Activated naive CD8-positive, alpha-beta T cell treated with anti-CD3 and anti-CD28 coated beads, Interleukin-2, amount 10 ng/mL, durations not matched to agents 7 days and 5 days (primary cell): ENCODE results near the gene PRCC. TPM values are rescaled to one million over a fixed set of nuclear protein-coding genes. Genes with fewer than 3 reads are reported as not detected.

Experiments
- ATAC-seq: fragments of 150-1000 bp; cut with Tn5 transposase; one replicate; pipeline ENCODE4 v1.10.0; 2021; ENCODE audit warnings: low read depth, moderate library complexity
- POLR2A ChIA-PET: fragments of 350-600 bp; sonication (Branson Sonifier 250); formaldehyde crosslinking; loops from one replicate; lab custom pipeline; 2021; ENCODE audit warnings: antibody characterized with exemption; lab: Charles Lee
- DNase-seq: peaks from one replicate; pipeline ENCODE4 v3.0.0; 2021
- H3K27ac Mint-ChIP-seq: one replicate; pipeline ENCODE4 v1.8.0; 2022; ENCODE audit warnings: mild to moderate bottlenecking, mixed read lengths
- H3K27me3 Mint-ChIP-seq: one replicate; pipeline ENCODE4 v1.8.0; 2022; ENCODE audit warnings: mild to moderate bottlenecking, moderate library complexity, mixed read lengths
- H3K36me3 Mint-ChIP-seq: one replicate; pipeline ENCODE4 v1.8.0; 2021; ENCODE audit warnings: mild to moderate bottlenecking, mixed read lengths
- H3K4me1 Mint-ChIP-seq: one replicate; pipeline ENCODE4 v1.8.0; 2021; ENCODE audit warnings: mixed read lengths
- H3K4me3 Mint-ChIP-seq: one replicate; pipeline ENCODE4 v1.8.0; 2022; ENCODE audit warnings: mild to moderate bottlenecking, moderate library complexity, mixed read lengths
- H3K9me3 Mint-ChIP-seq: one replicate; pipeline ENCODE4 v1.8.0; 2021; ENCODE audit warnings: mixed read lengths
- total RNA-seq, 2 experiments: library from RNA; stranded (reverse); gene quantifications; one replicate each; pipeline ENCODE4 v1.2.3, GENCODE V29; 2021

PRCC gene
- total RNA-seq, 2 experiments from 2014 or later = 65.7 to 76.0 TPM

DNA sequence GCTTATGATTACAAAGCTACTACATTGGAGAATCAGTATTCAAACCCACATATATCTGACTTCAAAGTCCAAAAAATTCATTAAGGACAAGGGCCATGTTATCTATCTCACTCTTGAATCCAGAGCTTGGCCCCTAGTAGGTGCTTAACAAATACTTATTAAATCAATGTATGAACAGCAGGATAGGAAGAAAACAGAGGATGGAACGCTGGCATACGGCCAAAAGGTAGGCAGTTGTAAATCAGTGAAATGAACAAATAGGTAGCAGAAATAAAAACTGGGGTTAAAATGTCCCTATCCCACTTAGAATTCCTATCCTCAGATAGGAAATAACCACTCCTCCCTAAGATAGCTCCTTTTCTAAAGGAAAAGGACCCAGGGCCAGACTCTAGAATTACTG lies 28.4 kb upstream of the PRCC start:
- peaks cover 20% of the 10 kb centered on the region for H3K36me3 Mint-ChIP-seq
- DNase-seq (no peak), ATAC-seq (no peak)
- peak overlapping the region; percentile 14 for H3K27ac Mint-ChIP-seq
- no peaks in the 10 kb centered on the region for H3K27me3 Mint-ChIP-seq
- no peaks in the 10 kb centered on the region for H3K9me3 Mint-ChIP-seq
- H3K4me3 Mint-ChIP-seq = peak overlapping the region; percentile 14
- POLR2A ChIA-PET = interaction anchor here (4.7 kb wide), 1 partner anchor 10 kb away, joined by 82 read pairs; the partner anchor contains the start of genes ISG20L2 and METTL25B
- H3K4me1 Mint-ChIP-seq = peaks cover 16% of the 10 kb centered on the region

DNA sequence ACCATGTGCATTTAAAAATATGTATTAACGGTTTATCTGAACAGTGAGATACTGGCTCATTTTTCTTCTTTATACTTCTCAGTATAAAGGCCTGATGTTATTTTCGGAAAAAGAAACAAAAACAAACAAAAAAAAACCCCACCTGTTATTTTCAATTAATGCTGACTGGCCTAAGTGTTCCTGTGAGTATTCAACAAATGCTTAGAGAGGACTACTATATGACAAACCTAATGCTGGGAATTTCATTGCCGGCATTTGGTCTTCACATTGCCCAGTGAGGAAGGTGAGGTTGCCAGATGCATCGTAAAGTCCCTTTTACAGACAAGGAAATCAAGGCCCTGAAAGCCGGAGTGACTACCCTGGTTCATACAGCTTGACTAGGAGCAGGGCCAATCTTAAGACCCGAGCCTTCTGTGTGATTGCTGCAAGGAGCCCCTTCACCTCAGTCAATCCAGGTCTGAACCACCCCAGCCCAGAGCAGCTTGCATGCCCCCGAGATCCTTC lies 27.0 kb upstream of the PRCC start:
- H3K27me3 Mint-ChIP-seq = no peaks in the 10 kb centered on the region
- peaks cover 22% of the 10 kb centered on the region for H3K4me1 Mint-ChIP-seq
- H3K9me3 Mint-ChIP-seq = no peaks in the 10 kb centered on the region
- H3K27ac Mint-ChIP-seq = peak overlapping the region; percentile 94
- peak overlapping the region; percentile 94 for H3K4me3 Mint-ChIP-seq
- POLR2A ChIA-PET = interaction anchor here (1.2 to 4.7 kb wide), 6 partner anchors 11 to 239 kb away, joined by 4 to 82 read pairs (median 20); partner anchors contain the start of genes HDGF, ISG20L2, MEF2D and METTL25B
- DNase-seq (no peak), ATAC-seq (peak; percentile 4)
- H3K36me3 Mint-ChIP-seq = peaks cover 22% of the 10 kb centered on the region

DNA sequence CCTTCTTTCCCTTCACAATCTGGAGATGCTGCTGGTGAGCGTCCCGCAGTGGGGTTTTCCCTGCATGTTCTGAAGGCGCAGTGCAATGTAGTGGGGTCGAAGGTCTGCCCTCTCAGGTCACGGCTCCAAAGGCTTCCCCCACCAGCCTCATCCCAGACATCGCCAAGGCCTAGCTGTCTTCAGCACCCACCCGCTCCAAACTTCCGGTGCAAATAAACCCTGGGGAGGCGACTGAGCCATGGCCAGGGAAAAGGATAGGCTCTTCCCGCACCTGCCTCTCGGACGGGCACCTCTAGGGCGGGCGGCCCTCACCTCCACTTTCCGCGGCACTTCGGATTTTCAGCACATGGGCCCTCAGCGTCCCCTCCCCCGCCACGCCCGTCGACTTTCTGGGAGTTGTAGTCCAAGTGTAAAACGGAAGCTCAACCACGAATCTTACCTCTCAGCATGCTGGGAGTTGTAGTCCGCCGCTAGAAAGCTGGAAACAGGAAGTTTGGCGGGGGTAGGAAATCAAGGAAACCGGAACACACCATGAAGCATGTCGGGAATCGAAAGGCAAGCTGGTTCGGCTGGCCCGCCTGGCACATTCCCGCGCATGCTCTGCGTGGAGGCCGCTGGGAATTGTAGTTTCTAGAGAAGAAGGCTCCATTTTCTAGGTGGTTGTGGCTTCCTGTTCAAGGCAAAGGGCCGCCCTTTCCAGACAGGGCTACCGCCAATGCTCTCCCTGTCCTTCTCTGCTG lies 26.4 kb upstream of the PRCC start, which contains the start of gene MRPL24:
MRPL24 (minus strand) TSS at position 348 of the 740 bp plus-strand sequence. CDS start 2,384 bp downstream, outside the sequence.
- Mint-ChIP-seq H3K9me3 (no peaks in the 10 kb centered on the region), H3K4me3 (peak within 1 kb of the TSS; percentile 94), H3K36me3 (peaks cover 26% of the 10 kb centered on the region), H3K4me1 (peaks cover 29% of the 10 kb centered on the region), H3K27ac (peak within 1 kb of the TSS; percentile 94), H3K27me3 (no peaks in the 10 kb centered on the region)
- DNase-seq = peak; percentile 88
- POLR2A ChIA-PET = interaction anchor here (0.6 to 4.7 kb wide), 10 partner anchors 10 to 239 kb away, joined by 4 to 82 read pairs (median 6); partner anchors contain the start of genes HDGF, ISG20L2, MEF2D and METTL25B
- peak; percentile 88 for ATAC-seq

DNA sequence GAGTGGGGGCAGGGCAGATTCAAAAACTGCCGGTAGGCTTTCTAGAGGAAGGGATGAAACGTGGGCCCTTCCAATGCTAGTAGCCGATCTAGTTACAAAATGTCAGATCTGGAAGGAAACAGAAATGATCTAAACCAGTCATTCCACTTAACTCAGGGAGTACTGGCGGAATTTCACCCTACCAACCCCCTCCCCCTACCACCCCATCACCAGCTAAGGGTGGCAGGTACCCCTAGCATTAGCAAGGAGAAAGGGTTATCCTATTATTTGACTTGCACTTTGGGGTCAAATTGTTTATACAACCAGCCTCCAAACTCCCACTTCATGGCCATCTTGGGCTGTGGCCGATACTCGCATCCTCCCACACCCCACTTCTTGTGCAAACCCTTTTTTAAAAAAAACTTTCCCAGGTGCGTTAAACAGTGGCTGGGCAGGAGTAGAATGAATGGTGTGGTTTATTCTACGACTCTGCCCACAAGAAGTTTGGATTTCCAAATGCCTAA lies 25.8 kb upstream of the PRCC start:
- Mint-ChIP-seq H3K27ac (peak overlapping the region; percentile 94), H3K9me3 (no peaks in the 10 kb centered on the region), H3K27me3 (no peaks in the 10 kb centered on the region), H3K4me3 (peak overlapping the region; percentile 94), H3K4me1 (peaks cover 32% of the 10 kb centered on the region), H3K36me3 (peaks cover 26% of the 10 kb centered on the region)
- POLR2A ChIA-PET = interaction anchor here (0.6 to 4.7 kb wide), 10 partner anchors 10 to 240 kb away, joined by 4 to 82 read pairs (median 6); partner anchors contain the start of genes HDGF, ISG20L2, MEF2D and METTL25B
- ATAC-seq (no peak), DNase-seq (no peak)

DNA sequence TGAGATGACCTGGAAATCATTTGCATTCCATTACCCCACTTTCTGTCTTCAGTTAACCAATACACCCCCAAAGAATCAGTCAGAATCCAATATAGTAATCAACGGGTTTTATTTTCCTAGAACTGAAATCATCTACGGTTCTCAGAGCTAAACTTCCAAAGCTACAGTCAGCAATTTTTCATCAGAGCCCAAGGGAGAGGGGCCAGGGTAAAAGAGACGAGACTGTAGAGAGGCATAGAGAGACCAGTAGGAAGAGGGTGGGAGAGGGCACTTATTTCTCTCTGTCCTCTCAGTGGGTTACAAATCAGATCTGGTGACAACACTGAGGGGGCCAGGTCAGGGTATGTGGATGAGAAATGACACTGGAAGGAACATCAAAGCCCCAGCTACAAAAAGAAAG lies 25.3 kb upstream of the PRCC start:
- Mint-ChIP-seq H3K9me3 (no peaks in the 10 kb centered on the region), H3K27me3 (no peaks in the 10 kb centered on the region), H3K36me3 (peaks cover 26% of the 10 kb centered on the region), H3K27ac (peak overlapping the region; percentile 94), H3K4me3 (peak overlapping the region; percentile 94), H3K4me1 (peaks cover 33% of the 10 kb centered on the region)
- ATAC-seq = no peak
- POLR2A ChIA-PET = interaction anchor here (1.3 to 4.7 kb wide), 5 partner anchors 9 to 27 kb away, joined by 6 to 82 read pairs (median 27); partner anchors contain the start of genes HDGF, ISG20L2, METTL25B and PRCC
- DNase-seq = no peak

DNA sequence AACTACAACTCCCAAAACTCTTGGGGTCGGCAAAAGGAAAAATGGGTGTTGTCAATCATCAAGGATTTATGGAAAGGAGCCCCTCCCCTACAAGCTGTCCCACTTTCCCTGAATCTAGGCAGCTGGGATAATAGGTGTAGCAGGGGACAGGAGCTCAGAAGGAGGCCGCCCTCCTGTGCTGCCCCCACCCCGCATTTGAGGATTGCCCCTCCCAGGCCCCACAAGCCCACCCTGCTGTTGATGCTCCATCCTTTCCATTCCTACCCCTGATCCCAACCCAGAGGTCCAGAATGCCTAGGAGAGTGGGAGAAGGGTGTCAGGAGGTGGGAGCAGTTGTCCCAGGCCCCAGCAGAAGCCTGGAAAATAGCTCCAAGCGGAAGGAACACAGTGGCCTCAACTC lies 24.5 kb upstream of the PRCC start:
- POLR2A ChIA-PET = interaction anchor here (3.9 to 4.7 kb wide), 2 partner anchors 9 to 14 kb away, joined by 69 to 82 read pairs; partner anchors contain the start of genes HDGF, ISG20L2 and METTL25B
- H3K36me3 Mint-ChIP-seq = peaks cover 26% of the 10 kb centered on the region
- H3K27me3 Mint-ChIP-seq = no peaks in the 10 kb centered on the region
- DNase-seq = no peak
- H3K9me3 Mint-ChIP-seq = no peaks in the 10 kb centered on the region
- no peak overlapping the region for H3K27ac Mint-ChIP-seq
- no peak overlapping the region for H3K4me3 Mint-ChIP-seq
- ATAC-seq = no peak
- peaks cover 38% of the 10 kb centered on the region for H3K4me1 Mint-ChIP-seq

DNA sequence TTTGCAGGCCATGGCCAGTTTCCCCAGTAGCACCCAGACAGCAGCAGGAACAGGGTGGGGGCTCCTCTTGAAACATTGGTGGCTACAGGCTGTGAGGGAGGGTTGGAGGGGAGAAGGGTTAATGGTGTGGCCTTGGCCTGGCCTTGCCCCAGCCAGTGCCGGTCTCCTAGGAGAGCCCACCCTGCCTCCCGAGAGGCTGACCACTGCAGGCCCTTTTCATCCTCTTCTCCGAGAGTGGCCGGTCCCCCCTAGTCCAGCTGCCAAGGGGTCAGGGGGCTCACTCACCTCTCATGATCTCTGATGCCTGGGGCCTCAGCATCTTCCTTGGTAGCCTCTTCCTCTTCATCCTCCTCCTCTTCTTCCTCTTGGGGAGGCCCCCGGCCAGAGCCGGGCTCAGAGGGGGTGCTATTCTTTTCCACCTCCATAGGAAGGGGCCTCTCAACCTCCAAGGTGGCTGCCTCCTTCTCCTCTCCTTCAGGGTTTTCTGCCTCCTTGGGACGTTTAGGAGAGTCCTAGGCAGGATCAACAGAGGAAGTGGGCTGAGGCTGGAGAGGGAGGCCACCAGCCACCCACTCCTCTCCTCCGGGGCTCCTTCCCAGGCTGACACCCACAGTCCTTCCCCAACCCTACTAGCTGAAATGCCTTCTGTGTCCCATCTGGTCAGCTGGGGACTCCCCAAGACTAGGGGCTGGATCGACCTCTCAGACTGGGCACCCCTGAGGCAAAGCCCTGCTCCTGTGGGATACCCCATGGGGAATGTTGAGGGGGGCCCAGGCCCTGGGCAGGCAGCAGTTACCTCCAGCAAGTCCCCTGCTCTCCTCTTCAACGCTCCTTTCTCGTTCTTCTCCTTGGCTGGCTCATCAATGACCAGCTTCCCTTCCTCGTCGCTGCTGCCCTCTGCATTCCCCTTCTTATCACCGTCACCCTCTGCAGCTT lies 23.7 kb upstream of the PRCC start:
- Mint-ChIP-seq H3K4me3 (no peak overlapping the region), H3K27ac (peak overlapping the region; percentile 18), H3K27me3 (no peaks in the 10 kb centered on the region), H3K4me1 (peaks cover 46% of the 10 kb centered on the region), H3K36me3 (peaks cover 26% of the 10 kb centered on the region), H3K9me3 (no peaks in the 10 kb centered on the region)
- ATAC-seq = no peak
- no peak for DNase-seq
- POLR2A ChIA-PET = interaction anchor here (3.9 kb wide), 1 partner anchor 8 kb away, joined by 69 read pairs; the partner anchor contains the start of gene HDGF

DNA sequence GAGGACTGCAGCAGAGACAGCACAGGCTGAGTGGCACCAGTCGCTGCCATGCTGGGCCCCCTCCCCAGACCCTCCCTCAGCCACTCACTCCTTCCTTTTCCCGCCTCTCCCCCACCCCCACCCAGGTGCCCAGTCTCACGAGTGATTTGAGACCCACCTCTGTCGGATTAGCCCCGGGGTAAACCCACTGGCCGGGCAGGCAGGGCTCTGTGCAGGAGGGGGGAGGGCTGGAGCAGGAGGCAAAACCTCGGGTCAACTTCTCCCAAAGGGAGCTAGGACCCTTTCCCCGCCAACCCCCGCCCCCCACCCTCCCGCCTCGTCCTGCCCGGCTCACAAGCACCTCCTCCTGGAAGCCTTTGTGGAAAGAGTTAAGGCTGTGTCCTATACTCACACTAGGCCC lies 23.0 kb upstream of the PRCC start:
- H3K4me3 Mint-ChIP-seq = no peak overlapping the region
- H3K36me3 Mint-ChIP-seq = peaks cover 31% of the 10 kb centered on the region
- H3K9me3 Mint-ChIP-seq = no peaks in the 10 kb centered on the region
- POLR2A ChIA-PET = no interaction called here
- ATAC-seq (no peak), DNase-seq (no peak)
- H3K27me3 Mint-ChIP-seq = no peaks in the 10 kb centered on the region
- peaks cover 49% of the 10 kb centered on the region for H3K4me1 Mint-ChIP-seq
- peak overlapping the region; percentile 53 for H3K27ac Mint-ChIP-seq

DNA sequence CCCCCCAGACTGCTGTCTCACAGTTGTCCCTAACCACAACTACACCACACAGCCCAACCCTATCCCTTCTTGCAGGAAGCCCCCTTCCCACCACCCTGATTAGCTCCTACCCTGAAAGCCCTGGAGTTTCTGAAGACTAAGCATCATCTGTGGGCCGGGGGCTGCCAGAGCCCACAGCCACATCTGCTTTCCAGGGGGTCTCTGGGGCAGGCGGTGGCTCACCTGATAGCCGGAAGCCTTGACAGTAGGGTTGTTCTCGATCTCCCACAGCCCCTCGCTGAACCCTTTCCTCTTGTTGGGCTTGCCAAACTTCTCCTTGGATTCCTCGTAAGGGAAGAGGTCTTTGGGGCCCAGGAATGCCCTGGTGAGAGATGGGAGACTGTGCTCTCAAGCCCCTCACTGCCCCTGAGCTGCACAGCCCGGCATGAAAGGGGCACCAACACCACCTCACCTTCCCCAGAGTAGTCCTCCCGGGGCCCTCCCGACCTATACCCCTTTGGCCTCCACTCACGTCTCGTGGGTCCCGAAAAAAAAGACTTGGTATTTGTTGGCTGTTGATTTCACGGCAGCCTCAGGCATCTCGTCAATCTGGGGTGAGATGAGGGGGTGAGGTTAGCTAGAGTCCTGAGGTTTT lies 22.4 kb upstream of the PRCC start:
- peak overlapping the region; percentile 53 for H3K27ac Mint-ChIP-seq
- DNase-seq (no peak), ATAC-seq (no peak)
- POLR2A ChIA-PET = no interaction called here
- no peaks in the 10 kb centered on the region for H3K9me3 Mint-ChIP-seq
- H3K4me1 Mint-ChIP-seq = peaks cover 53% of the 10 kb centered on the region
- H3K36me3 Mint-ChIP-seq = peaks cover 34% of the 10 kb centered on the region
- H3K4me3 Mint-ChIP-seq = no peak overlapping the region
- no peaks in the 10 kb centered on the region for H3K27me3 Mint-ChIP-seq

DNA sequence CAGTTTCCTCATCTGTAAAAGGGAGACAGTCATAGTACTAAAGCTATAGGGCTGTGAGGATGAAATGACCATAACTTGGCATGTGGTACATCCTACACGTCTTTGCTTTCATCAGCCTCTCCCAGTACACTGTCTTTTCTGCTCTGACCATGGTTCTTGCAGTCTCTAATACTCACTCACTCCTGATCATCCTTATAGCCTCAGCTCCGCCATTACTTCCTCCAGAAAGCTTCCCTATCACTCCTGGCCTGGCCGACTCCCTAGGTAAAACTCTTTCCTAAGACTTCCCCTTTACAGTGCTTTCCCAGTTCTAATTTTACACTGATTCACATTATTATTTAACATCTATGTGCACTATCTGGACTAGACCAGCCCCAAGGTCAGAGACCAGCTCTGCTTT lies 21.5 kb upstream of the PRCC start:
- Mint-ChIP-seq H3K27me3 (no peaks in the 10 kb centered on the region), H3K9me3 (no peaks in the 10 kb centered on the region), H3K4me1 (peaks cover 55% of the 10 kb centered on the region), H3K27ac (peak overlapping the region; percentile 1), H3K36me3 (peaks cover 35% of the 10 kb centered on the region), H3K4me3 (no peak overlapping the region)
- DNase-seq = no peak
- no peak for ATAC-seq
- POLR2A ChIA-PET = interaction anchor here (0.7 to 2.9 kb wide), 3 partner anchors 18 to 25 kb away, joined by 3 to 15 read pairs (median 3); partner anchors contain the start of genes ISG20L2, METTL25B and PRCC

DNA sequence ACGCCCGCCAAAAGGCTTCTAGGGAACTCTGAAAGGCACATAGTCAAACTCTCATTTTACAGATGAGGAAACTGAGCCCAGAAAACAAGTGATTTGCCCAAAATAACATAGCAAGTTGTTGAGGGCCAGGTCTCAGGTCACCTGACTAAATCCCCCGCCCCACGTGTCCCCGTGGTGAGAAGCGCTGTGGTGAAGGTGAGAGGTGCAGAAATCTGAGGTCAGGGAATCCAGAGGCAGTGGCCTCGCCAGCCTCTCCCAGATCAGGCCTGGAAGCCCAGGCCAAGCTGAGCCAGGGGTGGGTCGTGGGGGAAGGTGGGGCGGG lies 21.0 kb upstream of the PRCC start:
- POLR2A ChIA-PET = interaction anchor here (1.0 to 2.9 kb wide), 3 partner anchors 18 to 24 kb away, joined by 3 to 15 read pairs (median 5); partner anchors contain the start of genes ISG20L2, METTL25B and PRCC
- Mint-ChIP-seq H3K9me3 (no peaks in the 10 kb centered on the region), H3K36me3 (peaks cover 33% of the 10 kb centered on the region), H3K4me1 (peaks cover 54% of the 10 kb centered on the region), H3K4me3 (no peak overlapping the region), H3K27ac (peak overlapping the region; percentile 91), H3K27me3 (no peaks in the 10 kb centered on the region)
- ATAC-seq = no peak
- no peak for DNase-seq
